Mucosa of rectum (tissue), 2 donors: ENCODE data around the gene BICC1.

Source experiments
- H3K27ac ChIP-seq, 2 donors: one replicate each; pipeline ENCODE4 v1.7.0; 2013; ENCODE audit warnings: inconsistent platforms in 2 of 2, low read depth in 2 of 2, low read length in 2 of 2
- H3K27me3 ChIP-seq, 2 donors: one replicate each; pipeline ENCODE4 v1.7.0; 2013; ENCODE audit warnings: low read length in 2 of 2; ENCODE audit not compliant: control insufficient read depth in 2 of 2, insufficient read depth in 2 of 2
- H3K36me3 ChIP-seq, 2 donors: one replicate each; pipeline ENCODE4 v1.7.0; 2013; ENCODE audit warnings: low read length in 2 of 2; ENCODE audit not compliant: control insufficient read depth in 2 of 2, insufficient read depth in 2 of 2
- H3K4me1 ChIP-seq, 2 donors: one replicate each; pipeline ENCODE4 v1.7.0; 2013; ENCODE audit warnings: low read length in 2 of 2, mild to moderate bottlenecking in 1 of 2; ENCODE audit not compliant: control insufficient read depth in 2 of 2, insufficient read depth in 2 of 2
- H3K4me3 ChIP-seq, 2 donors: one replicate each; pipeline ENCODE4 v1.7.0; 2013; ENCODE audit warnings: low read length in 2 of 2
- H3K9ac ChIP-seq, 2 donors: one replicate each; pipeline ENCODE4 v1.7.0; 2013; ENCODE audit warnings: low read length in 2 of 2, low read depth in 1 of 2, mild to moderate bottlenecking in 1 of 2
- H3K9me3 ChIP-seq, 2 donors: one replicate each; pipeline ENCODE4 v1.7.0; 2013; ENCODE audit warnings: low read length in 2 of 2; ENCODE audit not compliant: control insufficient read depth in 2 of 2
- donor health status: healthy.
- donor health status: Normal muscosa, but diverticular disease.

The BICC1 gene

GRCh38 chr10:58578366-58578765, 65.7 kb downstream of the BICC1 start:
- no peaks in the 10 kb centered on the region for H3K36me3 ChIP-seq
- no peaks in the 10 kb centered on the region for H3K27me3 ChIP-seq
- no peak overlapping the region for H3K4me3 ChIP-seq
- H3K9me3 ChIP-seq: no peaks in the 10 kb centered on the region
- H3K9ac ChIP-seq: no peak overlapping the region
- H3K4me1 ChIP-seq: peaks cover 0 to 4% of the 10 kb centered on the region in 2 donors
- no peak overlapping the region for H3K27ac ChIP-seq

DNA sequence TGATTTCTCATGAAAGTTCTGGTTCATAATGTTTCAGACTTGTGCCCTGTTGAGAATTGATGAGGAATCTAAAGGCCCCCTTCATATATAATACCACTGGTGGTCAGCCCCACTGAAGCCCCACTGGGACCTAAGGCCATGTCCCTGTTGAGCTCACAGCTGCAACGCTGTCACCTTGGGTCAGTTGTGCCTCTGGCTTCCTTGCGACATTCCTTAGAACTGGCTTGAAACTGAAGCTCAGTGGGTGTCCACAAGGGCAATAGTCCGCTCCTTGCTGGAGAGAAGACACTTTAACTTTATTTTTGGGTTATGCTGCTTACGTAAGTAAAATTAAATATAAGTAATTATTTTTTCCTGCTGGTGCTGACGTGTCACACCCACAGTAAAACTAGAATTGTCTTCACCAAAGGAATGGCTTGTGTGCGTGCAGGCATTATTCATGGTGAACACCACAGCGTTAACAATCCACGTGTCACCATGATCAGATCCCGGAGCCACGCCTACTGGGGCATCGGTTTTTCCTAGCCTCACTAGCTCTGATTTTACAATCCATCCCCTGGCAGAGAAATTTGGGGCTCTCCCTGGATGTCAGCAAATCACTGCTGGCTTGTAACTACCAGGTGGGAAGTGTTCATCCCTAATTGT, 66.5 kb downstream of the BICC1 start:
- Histone ChIP-seq H3K4me1 (peaks cover 0 to 4% of the 10 kb centered on the region in 2 donors), H3K27me3 (no peaks in the 10 kb centered on the region), H3K9ac (no peak overlapping the region), H3K9me3 (no peaks in the 10 kb centered on the region), H3K36me3 (no peaks in the 10 kb centered on the region), H3K27ac (no peak overlapping the region), H3K4me3 (no peak overlapping the region)

- no peak overlapping the region for H3K27ac ChIP-seq
Measured at GRCh38 chr10:58582045-58582444, 69.4 kb downstream of the BICC1 start.

GRCh38 chr10:58585435-58585834, 72.8 kb downstream of the BICC1 start:
- H3K4me1 ChIP-seq: no peaks in the 10 kb centered on the region
- H3K9me3 ChIP-seq: no peaks in the 10 kb centered on the region
- no peak overlapping the region for H3K9ac ChIP-seq
- H3K27me3 ChIP-seq: no peaks in the 10 kb centered on the region
- H3K4me3 ChIP-seq: no peak overlapping the region
- H3K27ac ChIP-seq: no peak overlapping the region
- H3K36me3 ChIP-seq: no peaks in the 10 kb centered on the region

More at GRCh38 chr10:58582045-58582444, 69.4 kb downstream of the BICC1 start:
- H3K36me3 ChIP-seq: no peaks in the 10 kb centered on the region
- H3K9me3 ChIP-seq: no peaks in the 10 kb centered on the region
- H3K27me3 ChIP-seq: no peaks in the 10 kb centered on the region
- no peak overlapping the region for H3K4me3 ChIP-seq
- H3K4me1 ChIP-seq: no peaks in the 10 kb centered on the region
- no peak overlapping the region for H3K9ac ChIP-seq

DNA sequence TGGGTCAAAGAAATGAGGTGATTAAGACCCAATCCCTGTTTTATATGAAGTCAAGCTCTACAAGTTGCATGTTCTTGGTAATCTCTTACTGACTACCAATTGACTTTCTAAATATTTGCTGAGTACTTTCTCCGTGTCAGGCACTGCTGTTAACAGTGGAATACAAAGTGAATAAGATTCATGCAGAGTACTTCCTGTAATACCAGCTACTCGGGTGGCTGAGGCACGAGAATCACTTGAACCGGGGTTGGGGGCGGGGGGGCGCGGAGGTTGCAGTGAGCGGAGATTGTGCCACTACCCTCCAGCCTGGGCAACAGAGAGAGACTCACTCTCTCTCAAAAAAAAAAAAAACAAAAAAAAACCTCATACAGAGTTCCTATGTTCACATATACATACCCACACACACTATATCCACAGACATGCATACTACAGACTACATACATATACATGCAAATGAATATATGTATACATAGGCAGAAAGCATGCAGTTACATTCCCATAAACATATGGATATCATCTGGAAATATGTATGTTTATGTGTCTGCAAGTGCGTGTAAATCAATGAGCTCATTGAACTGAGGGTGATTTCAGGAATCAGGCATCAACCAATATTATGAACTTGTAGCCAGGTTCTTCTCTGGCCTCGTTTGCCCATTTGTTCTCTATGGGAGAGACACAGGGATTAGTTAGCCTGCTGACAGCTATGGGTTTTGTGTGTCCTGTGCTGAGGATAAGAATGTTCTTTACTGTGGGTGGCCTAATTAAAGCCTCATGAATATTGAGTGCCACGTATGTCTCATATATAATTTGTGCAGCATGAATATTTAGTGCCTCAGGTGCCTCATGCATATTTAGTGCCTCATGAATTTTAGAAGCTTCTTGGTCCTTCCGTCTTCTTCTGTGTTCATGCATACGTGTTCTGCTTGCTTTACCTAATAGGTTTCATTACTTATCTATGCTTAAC, 73.9 kb downstream of the BICC1 start:
- H3K27ac ChIP-seq: no peak overlapping the region
- no peaks in the 10 kb centered on the region for H3K36me3 ChIP-seq
- no peak overlapping the region for H3K9ac ChIP-seq
- H3K4me3 ChIP-seq: no peak overlapping the region
- H3K9me3 ChIP-seq: no peaks in the 10 kb centered on the region
- no peaks in the 10 kb centered on the region for H3K27me3 ChIP-seq
- no peaks in the 10 kb centered on the region for H3K4me1 ChIP-seq

GRCh38 chr10:58587676-58588075, 75.0 kb downstream of the BICC1 start:
- Histone ChIP-seq H3K4me1 (no peaks in the 10 kb centered on the region), H3K9ac (no peak overlapping the region), H3K36me3 (no peaks in the 10 kb centered on the region), H3K4me3 (no peak overlapping the region), H3K27ac (no peak overlapping the region), H3K9me3 (no peaks in the 10 kb centered on the region), H3K27me3 (no peaks in the 10 kb centered on the region)

GRCh38 chr10:58588673-58589265, 76.1 kb downstream of the BICC1 start:
- no peaks in the 10 kb centered on the region for H3K4me1 ChIP-seq
- H3K36me3 ChIP-seq: no peaks in the 10 kb centered on the region
- no peak overlapping the region for H3K27ac ChIP-seq
- H3K9me3 ChIP-seq: no peaks in the 10 kb centered on the region
- no peak overlapping the region for H3K4me3 ChIP-seq
- no peaks in the 10 kb centered on the region for H3K27me3 ChIP-seq
- no peak overlapping the region for H3K9ac ChIP-seq

DNA sequence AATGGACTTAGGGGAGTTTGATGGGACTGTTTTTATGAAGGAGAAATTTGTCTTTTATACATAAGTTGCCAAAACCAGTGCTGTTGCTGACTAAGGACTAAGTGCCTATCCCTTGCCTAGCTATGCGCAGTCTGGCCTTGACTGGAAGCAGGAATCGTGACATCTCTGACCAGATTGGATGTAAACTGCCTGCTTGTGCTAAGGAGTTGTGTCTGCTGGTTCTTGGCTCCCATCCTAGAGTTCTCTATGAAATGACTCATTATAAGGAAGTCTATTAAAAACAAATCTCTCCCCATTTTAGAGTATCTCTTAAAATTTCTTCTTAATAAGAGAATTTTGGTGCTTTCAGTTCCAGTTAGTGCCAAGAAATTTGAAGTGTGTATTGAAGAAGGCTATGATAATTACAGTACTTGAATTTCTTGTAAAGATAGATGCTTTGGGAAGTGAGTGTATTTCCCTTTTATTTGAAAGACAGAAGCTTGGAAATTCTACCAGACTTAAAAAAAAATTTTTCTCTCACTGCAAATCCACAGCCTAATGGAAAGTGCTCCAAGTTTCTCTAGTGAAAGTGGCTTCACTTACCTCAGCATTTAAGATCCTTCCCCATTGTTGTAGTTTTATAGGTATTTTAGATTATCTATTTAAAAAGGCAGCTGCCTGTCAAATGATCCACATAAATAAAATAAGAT, 77.6 kb downstream of the BICC1 start:
- no peaks in the 10 kb centered on the region for H3K36me3 ChIP-seq
- H3K9me3 ChIP-seq: no peaks in the 10 kb centered on the region
- no peaks in the 10 kb centered on the region for H3K4me1 ChIP-seq
- H3K27ac ChIP-seq: no peak overlapping the region
- no peak overlapping the region for H3K4me3 ChIP-seq
- H3K27me3 ChIP-seq: no peaks in the 10 kb centered on the region
- no peak overlapping the region for H3K9ac ChIP-seq

GRCh38 chr10:58590924-58591323, 78.3 kb downstream of the BICC1 start:
- Histone ChIP-seq H3K4me3 (no peak overlapping the region), H3K4me1 (no peaks in the 10 kb centered on the region), H3K9ac (no peak overlapping the region), H3K27ac (no peak overlapping the region), H3K9me3 (no peaks in the 10 kb centered on the region), H3K36me3 (no peaks in the 10 kb centered on the region), H3K27me3 (no peaks in the 10 kb centered on the region)
